Stimulated activated CD8-positive, alpha-beta memory T cell treated with anti-CD3 and anti-CD28 coated beads, Interleukin-12 subunit alpha, Interleukin-12 subunit beta, amount 100 ng/mL, for 24 hours (primary cell): ENCODE data around the gene PALLD.

ENCODE experiments used
- DNase-seq: peaks from one replicate; pipeline ENCODE4 v3.0.0-alpha.2; 2020; ENCODE audit errors: extremely low read depth

PALLD gene

GRCh38 chr4:168972596-168972995, 475.7 kb downstream of the PALLD start:
- no peak for DNase-seq
